Activated CD4-positive, alpha-beta T cell treated with anti-CD3 and anti-CD28 coated beads, Interleukin-2, Interleukin-6, amounts not matched to agents 100 ng/mL and 50 ng/mL, durations not matched to agents 16 hours and 8 hours (primary cell): ENCODE results near the gene TIAL1.
"Not testable (repeated sequence)": the region's sequence is repeated elsewhere in the genome, so short reads cannot be mapped to it uniquely, and the experiment has no call there.

Experiments used
- DNase-seq: peaks from one replicate; pipeline ENCODE4 v3.0.0-alpha.2; 2020

Gene TIAL1

DNA sequence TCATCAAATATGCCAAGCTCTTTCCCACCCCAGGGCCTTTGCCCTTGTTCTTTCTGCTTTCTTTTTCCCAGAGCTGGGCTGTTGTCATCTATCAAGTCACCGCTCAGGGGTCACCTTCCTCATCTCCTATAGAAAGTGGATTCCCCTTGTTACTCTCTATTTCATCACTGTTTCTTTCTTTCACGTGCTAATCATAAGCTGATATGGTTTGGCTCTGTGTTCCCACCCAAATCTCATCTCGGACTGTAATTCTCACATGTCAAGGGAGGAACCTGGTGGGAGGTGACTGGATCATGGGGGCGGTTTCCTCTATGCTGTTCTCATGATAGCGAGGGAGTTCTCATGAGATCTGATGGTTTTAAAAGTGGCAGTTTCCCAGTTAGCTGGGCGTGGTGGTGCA lies 17.0 kb upstream of the TIAL1 start:
- DNase-seq = no peak

DNA sequence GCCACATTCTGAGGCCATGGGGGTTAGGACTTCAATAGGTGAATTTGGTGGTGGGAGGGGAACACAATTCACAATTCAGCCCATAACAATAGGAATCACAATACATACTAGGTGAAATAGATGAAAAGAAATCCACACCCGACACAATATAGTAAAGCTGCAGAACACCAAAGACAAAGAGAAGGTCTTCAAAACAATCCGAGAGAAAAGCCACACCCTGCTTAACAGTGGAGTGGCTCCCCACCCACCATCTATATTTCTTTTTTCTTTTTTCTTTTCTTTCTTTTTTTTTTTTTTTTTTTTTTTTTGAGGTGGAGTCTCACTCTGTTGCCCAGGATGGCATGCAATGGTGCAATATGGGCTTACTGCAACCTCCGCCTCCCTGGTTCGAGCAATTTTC lies 14.7 kb upstream of the TIAL1 start:
- no peak for DNase-seq

- DNase-seq = no peak
Measured at GRCh38 chr10:119609516-119609915, 12.8 kb upstream of the TIAL1 start.

GRCh38 chr10:119608316-119609155 lies 11.8 kb upstream of the TIAL1 start:
- peak; percentile 21 for DNase-seq

- no peak for DNase-seq
Measured at GRCh38 chr10:119604468-119604867, 7.7 kb upstream of the TIAL1 start.

- peak; percentile 55 for DNase-seq
Measured at GRCh38 chr10:119602241-119603095, 5.7 kb upstream of the TIAL1 start.

DNA sequence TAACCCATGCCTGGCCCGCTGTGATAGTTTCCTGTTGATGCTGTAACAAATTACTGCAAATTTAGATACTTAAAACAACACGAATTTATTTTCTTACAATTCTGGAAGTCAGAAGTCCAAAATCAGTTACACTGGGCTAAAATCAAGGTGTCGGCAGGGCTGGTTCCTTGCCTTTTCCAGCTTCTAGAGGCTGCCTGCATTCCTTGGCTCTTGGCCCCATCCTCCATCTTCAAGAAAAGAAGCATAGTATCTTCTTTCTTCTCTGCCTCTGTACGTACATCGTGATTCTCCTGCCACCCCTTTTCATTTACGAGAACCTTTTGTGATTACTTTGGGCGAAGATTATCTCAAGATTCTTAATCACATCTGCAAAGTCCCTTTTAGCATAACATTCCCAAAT lies 1.6 kb upstream of the TIAL1 start:
- no peak for DNase-seq

DNA sequence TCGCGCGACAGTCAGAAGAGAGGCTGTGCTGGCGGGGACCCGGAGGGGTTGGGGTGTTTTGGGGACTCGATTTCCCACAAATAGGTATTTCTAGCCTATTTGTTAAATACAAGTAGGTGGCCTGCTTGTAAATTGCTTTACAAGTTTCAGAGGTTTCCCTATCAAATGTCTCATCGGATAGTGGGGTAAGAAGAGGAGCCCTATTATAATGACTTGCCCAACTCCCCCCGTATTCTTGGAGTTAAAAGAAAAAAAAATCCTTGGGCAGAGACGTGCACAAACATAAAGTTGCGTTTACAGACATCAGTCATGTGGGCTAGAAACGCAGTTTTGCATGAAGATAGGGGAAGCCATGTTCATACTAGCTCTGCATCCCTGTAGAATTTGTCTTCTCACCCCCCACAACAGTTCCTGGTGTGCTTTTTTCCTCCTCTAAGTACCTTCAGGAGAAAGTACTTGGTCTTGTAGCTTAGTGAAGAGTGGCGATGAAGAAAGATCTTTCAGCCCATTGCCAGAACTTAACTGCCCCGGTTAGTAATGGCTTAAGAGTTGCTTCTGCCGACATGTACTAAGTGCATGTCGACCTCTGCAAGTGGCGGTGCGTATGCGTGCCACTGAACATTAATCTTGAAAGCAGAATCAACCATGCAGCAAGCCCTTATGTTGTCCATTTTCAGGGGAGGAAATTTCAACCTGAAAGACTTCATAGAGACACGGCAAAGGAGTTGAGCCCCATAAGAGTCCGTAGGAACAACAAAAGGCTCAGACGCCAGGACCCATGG lies 832 bp upstream of the TIAL1 start:
- no peak for DNase-seq

DNA sequence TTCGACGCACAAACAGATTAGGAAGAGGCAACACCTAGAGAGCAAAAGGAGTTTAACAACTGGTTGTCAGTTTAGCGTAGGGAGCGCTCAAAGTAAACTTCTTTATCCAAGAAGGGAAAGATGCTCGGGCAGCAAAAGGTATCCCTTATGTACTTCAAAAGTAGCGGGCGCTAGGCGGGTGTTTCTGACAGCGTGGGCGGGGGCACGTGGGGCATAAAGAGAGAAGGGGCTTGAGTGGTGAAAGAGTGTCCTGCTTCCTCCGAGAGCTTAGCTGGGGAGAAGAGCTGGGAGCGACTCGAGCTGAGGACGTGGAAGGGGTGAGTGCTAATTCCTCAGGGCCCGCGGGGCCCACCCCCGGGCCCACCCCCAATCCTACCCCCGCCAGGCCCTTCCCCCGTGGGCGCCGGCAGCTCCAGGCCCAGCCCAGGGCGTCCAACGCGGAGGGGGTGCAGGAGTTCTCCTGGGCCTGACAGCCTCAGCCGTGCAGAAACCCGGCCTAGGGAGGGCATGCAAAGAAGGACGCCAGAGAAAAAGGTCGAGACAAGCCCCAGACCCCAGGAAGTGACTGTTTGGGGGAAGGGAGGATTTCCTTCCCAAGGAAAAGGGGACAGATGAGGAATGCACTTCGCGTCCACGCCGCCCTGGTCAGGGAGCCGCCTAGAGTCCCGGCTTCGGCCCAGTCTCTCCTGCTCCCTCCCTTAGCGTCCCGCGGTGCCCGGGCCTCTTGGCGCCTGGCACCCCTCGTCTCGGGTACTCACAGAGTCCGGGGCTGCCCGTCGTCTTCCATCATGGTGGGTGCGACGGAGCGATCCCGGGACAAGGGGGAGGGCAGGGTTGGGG lies 868 bp downstream of the TIAL1 start:
- DNase-seq = peak; percentile 64

- peak; percentile 10 for DNase-seq
Measured at GRCh38 chr10:119595134-119595675, 1.6 kb downstream of the TIAL1 start.

DNA sequence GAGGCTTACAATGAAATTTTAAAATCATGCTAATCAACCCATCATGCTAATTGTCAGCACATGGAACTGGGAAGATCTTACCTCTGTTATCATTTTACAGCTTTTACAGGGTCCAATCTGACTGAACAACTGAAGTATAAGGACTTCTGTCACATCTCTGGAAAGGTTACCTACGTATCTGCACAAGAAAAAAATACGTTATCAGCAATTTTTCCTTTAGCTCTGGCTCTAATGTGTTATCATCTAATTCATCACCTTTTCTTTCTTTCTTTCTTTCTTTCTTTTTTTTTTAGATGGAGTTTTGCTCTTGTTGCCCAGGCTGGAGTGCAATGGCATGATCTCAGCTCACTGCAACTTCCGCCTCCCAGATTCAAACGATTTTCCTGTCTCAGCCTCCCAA lies 8.7 kb downstream of the TIAL1 start:
- DNase-seq = no peak

DNA sequence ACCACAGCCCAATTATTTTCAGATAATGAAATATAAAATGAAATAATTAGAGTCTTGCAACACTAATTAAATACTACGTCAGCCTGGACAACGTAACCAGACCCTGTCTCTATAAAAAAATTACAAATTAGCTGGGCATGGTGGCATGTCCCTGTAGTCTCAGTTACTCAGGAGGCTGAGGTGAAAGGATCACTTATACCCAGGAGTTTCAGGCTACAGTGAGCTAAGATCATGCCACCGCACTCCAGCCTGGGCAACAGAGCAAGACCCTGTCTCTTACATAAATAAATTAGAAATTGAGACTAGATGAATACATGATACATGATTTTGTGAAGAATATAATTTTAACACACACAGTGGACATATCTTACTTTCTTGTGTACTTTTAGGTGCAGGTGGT lies 18.4 kb downstream of the TIAL1 start:
- no peak for DNase-seq

DNA sequence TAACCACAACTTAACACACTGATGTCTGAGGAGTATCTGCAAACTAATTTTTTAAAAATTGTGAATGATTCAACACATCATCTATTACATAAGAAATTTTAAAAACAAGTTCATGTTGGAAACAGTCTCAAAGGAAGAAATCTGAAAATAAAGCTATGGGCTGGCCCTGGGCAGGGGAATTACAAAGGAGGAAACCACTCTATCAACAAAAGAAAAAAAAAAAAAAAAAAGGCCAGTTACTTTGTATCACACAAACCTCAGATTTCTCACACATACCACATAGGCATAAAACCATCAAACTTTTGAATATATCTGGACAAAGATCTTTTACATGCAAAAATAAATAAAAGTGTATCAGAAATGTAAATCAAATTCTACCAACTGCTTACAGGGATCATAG lies 20.8 kb downstream of the TIAL1 start:
- no peak for DNase-seq

DNA sequence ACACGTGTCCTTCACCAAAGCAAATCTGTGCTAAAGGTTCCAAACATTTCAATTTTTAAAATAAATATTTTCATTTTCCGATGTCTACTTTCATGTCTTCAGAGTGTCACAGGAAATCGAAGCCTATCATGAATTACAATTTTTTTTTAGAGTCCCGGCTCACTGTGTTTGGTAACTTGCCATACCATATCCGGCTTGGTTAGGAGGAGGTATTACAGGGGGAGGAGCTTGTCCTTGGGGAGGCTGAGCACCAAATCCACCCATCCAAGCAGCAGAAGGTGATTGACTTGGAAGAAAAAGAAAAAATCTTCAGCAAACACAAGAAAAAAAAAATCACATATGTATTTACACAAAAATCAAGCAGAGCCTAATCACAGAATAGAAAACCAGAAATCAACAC lies 21.3 kb downstream of the TIAL1 start:
- peak; percentile 48 for DNase-seq

- no peak for DNase-seq
Measured at GRCh38 chr10:119567978-119568377, 28.8 kb downstream of the TIAL1 start.

DNA sequence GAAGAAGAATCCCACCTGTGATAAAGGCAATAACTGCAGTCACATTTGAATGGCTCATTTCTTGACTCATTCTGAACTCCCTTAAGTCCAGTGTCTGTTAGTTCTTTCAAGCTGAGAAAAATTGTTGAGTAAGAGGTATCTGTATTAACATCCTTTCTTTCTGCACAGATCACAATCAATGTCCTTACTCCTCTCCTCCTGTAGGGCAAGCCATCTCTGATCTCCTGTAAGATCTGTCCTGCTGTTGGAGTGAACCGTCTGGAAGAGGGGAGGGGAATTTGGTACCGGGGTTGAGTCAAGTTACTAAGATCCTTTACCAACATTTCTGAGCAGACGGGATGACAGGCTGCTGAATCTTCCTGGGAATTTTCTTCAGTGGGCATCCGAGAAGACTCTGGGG lies 34.7 kb downstream of the TIAL1 start:
- no peak for DNase-seq

DNA sequence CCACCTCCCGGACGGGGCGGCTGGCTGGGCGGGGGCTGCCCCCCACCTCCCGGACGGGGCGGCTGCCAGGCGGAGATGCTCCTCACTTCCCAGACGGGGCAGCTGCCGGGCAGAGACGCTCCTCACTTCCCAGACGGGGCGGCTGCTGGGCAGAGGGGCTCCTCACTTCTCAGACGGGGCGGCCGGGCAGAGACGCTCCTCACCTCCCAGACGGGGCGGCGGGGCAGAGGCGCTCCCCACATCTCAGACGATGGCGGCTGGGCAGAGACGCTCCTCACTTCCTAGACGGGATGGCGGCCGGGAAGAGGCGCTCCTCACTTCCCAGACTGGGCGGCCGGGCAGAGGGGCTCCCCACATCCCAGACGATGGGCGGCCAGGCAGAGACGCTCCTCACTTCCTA lies 37.3 kb downstream of the TIAL1 start:
- not testable (repeated sequence) for DNase-seq

DNA sequence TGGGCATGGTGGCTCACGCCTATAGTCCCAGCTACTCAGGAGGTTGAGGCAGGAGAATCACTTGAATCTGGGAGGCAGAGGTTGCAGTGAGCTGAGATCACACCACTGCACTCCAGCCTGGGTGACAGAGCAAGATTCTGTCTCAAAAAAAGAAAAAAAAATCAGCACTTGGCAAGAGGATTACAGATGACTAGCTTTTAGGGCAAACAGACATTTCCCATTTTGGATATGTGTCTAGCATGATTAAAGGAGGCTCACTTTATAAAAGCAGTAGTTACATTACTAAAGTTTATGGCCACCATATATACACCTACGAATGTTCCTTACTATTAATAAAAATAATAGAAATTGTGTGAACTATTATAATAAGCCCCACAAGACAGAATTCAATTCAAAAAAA lies 40.7 kb downstream of the TIAL1 start:
- DNase-seq = not testable (repeated sequence)

DNA sequence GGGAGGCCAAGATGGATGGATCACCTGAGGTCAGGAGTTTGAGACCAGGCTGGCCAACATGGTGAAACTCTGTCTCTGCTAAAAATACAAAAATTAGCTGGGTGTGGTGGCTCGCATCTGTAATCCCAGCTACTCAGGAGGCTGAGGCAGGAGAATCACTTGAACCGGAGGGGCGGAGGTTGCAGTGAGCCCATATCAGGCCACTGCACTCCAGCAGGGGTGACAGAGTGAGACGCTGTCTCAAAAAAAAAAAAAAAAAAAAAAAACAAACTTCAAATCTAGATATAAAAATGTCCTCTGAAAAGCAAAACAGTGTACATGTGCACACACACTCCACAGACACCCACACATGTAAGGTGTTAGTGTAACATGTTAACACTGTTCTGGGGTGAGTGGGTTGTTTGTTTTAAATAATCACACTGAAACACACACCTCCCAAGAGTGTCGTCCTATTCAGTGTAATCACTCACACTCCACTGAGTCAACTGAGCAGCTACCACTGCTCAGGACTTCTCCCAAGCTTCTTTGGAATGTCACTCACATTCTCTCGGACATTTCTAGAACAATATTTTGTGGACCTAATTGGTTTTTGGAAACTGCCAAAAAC lies 41.5 kb downstream of the TIAL1 start:
- DNase-seq = no peak

- DNase-seq = no peak
Measured at GRCh38 chr10:119550827-119551226, 45.9 kb downstream of the TIAL1 start.

GRCh38 chr10:119549247-119549999 lies 47.3 kb downstream of the TIAL1 start:
- DNase-seq = no peak
